ENCODE measurements around the gene RIC8B.
A peak's percentile ranks its signal among the peaks of the same experiment; 100 is the strongest.

The RIC8B gene

DNA sequence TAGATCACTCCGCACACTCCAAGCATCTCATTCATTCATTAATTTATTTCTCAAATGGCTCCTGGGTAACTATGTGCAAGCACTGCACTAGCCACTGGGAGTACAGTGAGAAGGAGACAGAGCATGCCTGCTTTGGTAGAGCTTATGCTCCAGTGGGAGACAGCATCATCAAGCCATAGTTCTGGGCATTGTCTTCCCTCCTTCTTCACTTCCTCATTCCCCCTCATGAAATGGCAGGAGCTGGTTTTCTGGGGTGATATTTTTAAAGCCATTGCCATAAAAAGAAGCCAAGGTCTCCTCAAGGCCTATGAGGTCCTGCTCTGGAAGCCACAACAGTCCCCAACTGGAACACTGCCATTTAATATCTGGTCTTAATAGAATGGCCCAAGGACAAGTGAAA, 20.2 kb upstream of the RIC8B start:
- no peak overlapping the region for H3K27ac Mint-ChIP-seq
- DNase-seq, result no peak
- peaks cover 19% of the 10 kb centered on the region for H3K4me1 Mint-ChIP-seq
- H3K4me3 Mint-ChIP-seq, result no peak overlapping the region
- peaks cover 8% of the 10 kb centered on the region for H3K27me3 Mint-ChIP-seq (ENCODE audit: low read depth, poor library complexity)
- peaks cover 14% of the 10 kb centered on the region for H3K9me3 Mint-ChIP-seq
- TF ChIP-seq, protein P1, sequence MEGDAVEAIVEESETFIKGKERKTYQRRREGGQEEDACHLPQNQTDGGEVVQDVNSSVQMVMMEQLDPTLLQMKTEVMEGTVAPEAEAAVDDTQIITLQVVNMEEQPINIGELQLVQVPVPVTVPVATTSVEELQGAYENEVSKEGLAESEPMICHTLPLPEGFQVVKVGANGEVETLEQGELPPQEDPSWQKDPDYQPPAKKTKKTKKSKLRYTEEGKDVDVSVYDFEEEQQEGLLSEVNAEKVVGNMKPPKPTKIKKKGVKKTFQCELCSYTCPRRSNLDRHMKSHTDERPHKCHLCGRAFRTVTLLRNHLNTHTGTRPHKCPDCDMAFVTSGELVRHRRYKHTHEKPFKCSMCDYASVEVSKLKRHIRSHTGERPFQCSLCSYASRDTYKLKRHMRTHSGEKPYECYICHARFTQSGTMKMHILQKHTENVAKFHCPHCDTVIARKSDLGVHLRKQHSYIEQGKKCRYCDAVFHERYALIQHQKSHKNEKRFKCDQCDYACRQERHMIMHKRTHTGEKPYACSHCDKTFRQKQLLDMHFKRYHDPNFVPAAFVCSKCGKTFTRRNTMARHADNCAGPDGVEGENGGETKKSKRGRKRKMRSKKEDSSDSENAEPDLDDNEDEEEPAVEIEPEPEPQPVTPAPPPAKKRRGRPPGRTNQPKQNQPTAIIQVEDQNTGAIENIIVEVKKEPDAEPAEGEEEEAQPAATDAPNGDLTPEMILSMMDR (IDR thresholded peaks at IDR 0.05), result no peak
- H3K36me3 Mint-ChIP-seq (ENCODE audit: low read depth), result peaks cover 7% of the 10 kb centered on the region

DNA sequence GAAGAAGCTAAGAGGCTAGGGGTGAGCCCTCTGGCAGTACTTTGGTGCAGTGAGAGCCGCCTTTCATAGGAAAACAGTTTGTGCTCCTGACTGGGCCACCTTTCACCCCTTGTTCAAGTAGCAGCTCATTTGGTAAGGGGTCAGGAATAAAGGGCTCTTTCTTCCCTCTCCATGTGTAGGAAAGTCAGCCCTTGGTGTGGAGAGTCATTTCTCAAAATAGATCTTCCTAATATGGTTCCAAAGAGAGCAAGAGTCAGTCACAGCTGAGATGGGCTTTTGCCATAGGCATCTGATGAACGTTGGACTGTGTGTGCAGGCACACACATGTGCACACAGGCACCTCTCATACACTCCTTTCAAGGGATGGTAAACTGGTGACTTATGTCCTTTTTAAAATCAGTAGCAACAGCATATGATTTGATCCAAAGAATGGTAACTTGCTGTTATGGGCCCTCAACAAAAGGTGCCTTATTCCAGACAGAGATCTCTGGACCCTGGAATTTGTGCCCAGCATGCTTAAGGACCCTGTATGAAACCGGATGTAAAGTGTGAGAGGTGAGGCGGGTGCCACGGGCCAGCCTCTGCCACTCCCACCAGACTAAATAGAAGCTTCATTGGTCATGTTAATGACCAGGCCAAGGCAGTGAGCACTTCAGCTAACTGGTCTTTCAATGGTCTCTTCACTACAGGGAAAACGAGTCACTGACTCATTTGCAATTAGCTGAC, 16.7 kb upstream of the RIC8B start:
- H3K4me3 Mint-ChIP-seq, result no peak overlapping the region
- no peak for DNase-seq
- H3K27ac Mint-ChIP-seq, result no peak overlapping the region
- H3K9me3 Mint-ChIP-seq, result peaks cover 6% of the 10 kb centered on the region
- peaks cover 30% of the 10 kb centered on the region for H3K4me1 Mint-ChIP-seq
- H3K36me3 Mint-ChIP-seq (ENCODE audit: low read depth), result peaks cover under 1% of the 10 kb centered on the region
- TF ChIP-seq, protein P1 (IDR thresholded peaks at IDR 0.05), result no peak
- H3K27me3 Mint-ChIP-seq (ENCODE audit: low read depth, poor library complexity), result peaks cover 8% of the 10 kb centered on the region

DNA sequence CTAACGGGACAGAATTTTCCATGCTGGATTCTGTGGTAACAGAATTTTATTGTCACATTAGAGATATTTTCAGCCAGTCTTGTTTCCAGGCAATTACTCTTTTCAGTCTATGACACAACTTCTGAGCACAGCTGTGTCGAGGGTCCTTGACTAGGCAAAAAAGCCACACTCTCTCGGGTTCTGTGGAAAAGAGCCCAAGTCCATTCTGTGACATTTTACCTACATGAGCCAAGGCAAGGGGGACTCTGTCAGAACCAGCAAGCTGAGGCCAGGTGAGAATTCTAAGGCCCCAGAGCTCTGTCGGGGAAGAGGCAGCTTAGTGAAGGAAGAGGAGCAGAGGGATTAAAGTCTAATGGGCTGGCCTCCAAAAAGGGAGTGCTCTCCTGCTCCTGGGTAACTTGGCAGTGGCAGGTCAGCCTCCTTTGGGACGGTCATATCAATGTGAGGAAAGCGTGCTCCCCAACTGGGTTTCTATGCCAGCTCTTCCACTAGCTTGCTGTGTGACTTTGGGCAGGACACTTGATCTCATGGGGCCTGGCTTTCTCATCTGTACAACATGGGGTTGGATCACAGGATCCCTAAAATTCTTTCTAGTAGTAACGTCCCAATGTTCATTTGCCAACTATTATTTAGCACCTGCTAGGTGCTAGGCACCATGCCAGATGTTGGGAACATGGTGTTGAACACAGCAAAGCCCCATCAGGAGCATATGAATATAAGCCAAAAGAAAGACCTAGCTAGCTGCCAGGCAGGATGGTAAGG, 16.0 kb upstream of the RIC8B start:
- H3K4me3 Mint-ChIP-seq, result no peak overlapping the region
- H3K4me1 Mint-ChIP-seq, result peaks cover 30% of the 10 kb centered on the region
- H3K36me3 Mint-ChIP-seq (ENCODE audit: low read depth), result no peaks in the 10 kb centered on the region
- H3K27me3 Mint-ChIP-seq (ENCODE audit: low read depth, poor library complexity), result peaks cover 9% of the 10 kb centered on the region
- no peaks in the 10 kb centered on the region for H3K9me3 Mint-ChIP-seq
- peak overlapping the region; percentile 83 for H3K27ac Mint-ChIP-seq
- no peak for DNase-seq
- TF ChIP-seq, protein P1 (IDR thresholded peaks at IDR 0.05), result no peak

GRCh38 chr12:106759526-106760183, 14.8 kb upstream of the RIC8B start:
- H3K27ac Mint-ChIP-seq, result peak overlapping the region; percentile 91
- TF ChIP-seq, protein P1 (IDR thresholded peaks at IDR 0.05), result no peak

GRCh38 chr12:106760184-106760531, 14.3 kb upstream of the RIC8B start:
- peaks cover 30% of the 10 kb centered on the region for H3K4me1 Mint-ChIP-seq
- H3K36me3 Mint-ChIP-seq (ENCODE audit: low read depth), result no peaks in the 10 kb centered on the region

More at GRCh38 chr12:106759526-106760183, 14.8 kb upstream of the RIC8B start:
- H3K36me3 Mint-ChIP-seq (ENCODE audit: low read depth), result no peaks in the 10 kb centered on the region
- H3K9me3 Mint-ChIP-seq, result no peaks in the 10 kb centered on the region
- H3K27me3 Mint-ChIP-seq (ENCODE audit: low read depth, poor library complexity), result peaks cover 9% of the 10 kb centered on the region
- H3K4me3 Mint-ChIP-seq, result peak overlapping the region; percentile 7
- peak; percentile 11 for DNase-seq
- peaks cover 30% of the 10 kb centered on the region for H3K4me1 Mint-ChIP-seq

More at GRCh38 chr12:106760184-106760531, 14.3 kb upstream of the RIC8B start:
- H3K4me3 Mint-ChIP-seq, result peak overlapping the region; percentile 7
- DNase-seq, result no peak
- peak overlapping the region; percentile 91 for H3K27ac Mint-ChIP-seq
- no peaks in the 10 kb centered on the region for H3K9me3 Mint-ChIP-seq
- TF ChIP-seq, protein P1 (IDR thresholded peaks at IDR 0.05), result no peak
- peaks cover 9% of the 10 kb centered on the region for H3K27me3 Mint-ChIP-seq (ENCODE audit: low read depth, poor library complexity)

Measured in nephron progenitor cell (in vitro differentiated cells).